ENCODE results near the gene FTSJ1. TPM values are rescaled to one million over a fixed set of nuclear protein-coding genes. Genes with fewer than 3 reads are reported as not detected.
A peak's percentile ranks its signal among the peaks of the same experiment; 100 is the strongest.

Gene FTSJ1
- total RNA-seq, 1 experiment from 2014 or later, result 49.4 TPM

DNA sequence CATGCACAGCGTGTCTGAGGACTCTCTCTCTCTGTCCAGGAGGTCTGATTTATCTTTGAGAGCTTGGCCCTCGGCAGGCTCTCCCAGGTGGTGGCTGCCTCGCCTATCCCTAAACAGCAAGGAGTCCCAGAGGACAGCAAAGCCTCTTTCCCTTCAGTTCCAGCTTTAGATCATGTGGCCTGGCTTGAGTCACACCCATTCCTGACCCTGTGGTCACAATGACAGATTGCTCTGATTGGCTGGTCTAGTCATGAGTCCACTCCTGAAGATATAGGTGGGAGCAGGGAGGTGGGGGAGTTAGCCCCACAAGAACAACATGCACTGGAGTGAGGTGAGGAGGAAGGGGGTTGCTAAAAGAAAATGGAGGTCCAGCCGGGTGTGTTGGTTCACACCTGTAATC is 20.7 kb downstream of the FTSJ1 start:
- no peaks in the 10 kb centered on the region; the same call in none of the 2 replicates for H3K27me3 Mint-ChIP-seq (ENCODE audit: low read depth)
- Histone ChIP-seq H3K79me2 (ENCODE audit: insufficient read depth, low read length) (no peaks in the 10 kb centered on the region), H4K91ac (ENCODE audit: insufficient read length, low read depth, low read length) (no peak overlapping the region), H2BK15ac (ENCODE audit: low read depth, low read length) (no peak overlapping the region), H3K4me1 (ENCODE audit: insufficient read depth, low read length) (no peaks in the 10 kb centered on the region), H3K79me1 (ENCODE audit: insufficient read depth, low read depth, low read length, poor library complexity, severe bottlenecking) (no peaks in the 10 kb centered on the region), H3K4ac (ENCODE audit: low read depth, low read length) (no peak overlapping the region), H2AK5ac (ENCODE audit: insufficient read length, low read length) (no peak overlapping the region), H2BK5ac (ENCODE audit: insufficient read length, low read length) (no peak overlapping the region), H3K9me3 (ENCODE audit: control insufficient read depth, low read depth, low read length) (peaks cover 19% of the 10 kb centered on the region), H3K23ac (ENCODE audit: insufficient read length, low read depth, low read length) (no peak overlapping the region), H2BK120ac (ENCODE audit: low read depth, low read length, poor library complexity, severe bottlenecking) (no peak overlapping the region), H3K4me2 (ENCODE audit: insufficient read depth, insufficient read length, low read length) (no peak overlapping the region), H3K27ac (ENCODE audit: insufficient read length, low read depth, low read length) (no peak overlapping the region), H4K20me1 (ENCODE audit: control insufficient read depth, insufficient read depth, insufficient read length) (no peaks in the 10 kb centered on the region), H2BK20ac (ENCODE audit: low read depth, low read length, poor library complexity, severe bottlenecking) (no peak overlapping the region), H3K56ac (ENCODE audit: insufficient read length, low read depth, low read length) (no peak overlapping the region), H2BK12ac (ENCODE audit: insufficient read length, low read depth, low read length) (no peak overlapping the region), H3K9ac (ENCODE audit: extremely low read depth, insufficient read length, low read length) (no peak overlapping the region), H3K14ac (ENCODE audit: insufficient read depth, low read length) (no peak overlapping the region), H3K18ac (ENCODE audit: insufficient read length, low read depth, low read length) (no peak overlapping the region), H4K8ac (replicated peaks; ENCODE audit: insufficient read length, low read depth, low read length) (no peak overlapping the region), H4K5ac (ENCODE audit: insufficient read length, low read depth, low read length) (no peak overlapping the region), H2AFZ (ENCODE audit: low read length) (no peak overlapping the region), H3T11ph (ENCODE audit: low read length) (no peak overlapping the region), H3K27me3 (ENCODE audit: insufficient read depth, low read length) (no peaks in the 10 kb centered on the region), H3K23me2 (ENCODE audit: insufficient read length, low read depth, low read length, poor library complexity, severe bottlenecking) (no peaks in the 10 kb centered on the region)
- no peak for TF ChIP-seq CTCF (conservative IDR thresholded peaks at IDR 0.05)
- no CpG with 5 or more reads among the region's 4 CpGs for WGBS (ENCODE audit: extremely low coverage, insufficient read length, low lambda C conversion rate)
- DNase-seq, result no peak
- H3K27ac Mint-ChIP-seq, result peak overlapping the region in 1 of 3 experiments; percentile 33; a peak in 2 of 7 replicates
- 0 out of 4 replicates have a peak, but pooled peaks cover 0 to 2% of the 10 kb centered on the region in 2 experiments for H3K4me1 Mint-ChIP-seq
- H3K9me3 Mint-ChIP-seq, result peaks cover 72 to 78% of the 10 kb centered on the region in 2 experiments
- H3K36me3 Mint-ChIP-seq (ENCODE audit: insufficient read depth in 1 of 3, low read depth in 3 of 3), result no peaks in the 10 kb centered on the region; a peak in 2 of 7 replicates
- H3K4me3 Mint-ChIP-seq, result no peak overlapping the region

All from H9 (cell line).